ENCODE data around the gene PID1. TPM values are rescaled to one million over a fixed set of nuclear protein-coding genes. Genes with fewer than 3 reads are reported as not detected.

Gene PID1
- total RNA-seq, 1 donor from 2014 or later = 51.4 TPM

DNA sequence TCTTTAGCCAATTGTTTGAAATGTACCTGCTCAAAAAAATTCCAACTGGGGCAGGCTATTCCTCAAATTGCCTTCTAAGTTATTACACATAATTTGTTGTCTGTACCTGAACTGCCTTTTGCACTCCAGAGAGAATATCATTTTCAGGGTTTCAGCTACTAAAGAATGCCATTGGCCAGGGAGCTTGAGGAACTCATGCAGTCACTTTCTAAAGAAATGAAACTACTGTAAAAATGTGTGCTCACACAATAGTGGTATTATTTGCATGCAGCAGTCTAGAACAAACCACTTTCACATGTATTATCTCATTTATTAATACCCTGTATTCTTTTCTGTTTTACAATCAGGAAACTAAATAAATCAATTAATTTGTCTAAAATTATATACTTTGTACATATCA, 152.2 kb downstream of the PID1 start:
- H3K9me3 ChIP-seq = no peaks in the 10 kb centered on the region
- no peak overlapping the region for H3K27ac ChIP-seq
- H3K4me1 ChIP-seq = no peaks in the 10 kb centered on the region
- intact Hi-C loops (cut with DNase I) = no loop called here
- H3K4me3 ChIP-seq = no peak overlapping the region
- no peaks in the 10 kb centered on the region for H3K27me3 ChIP-seq
- no peaks in the 10 kb centered on the region for H3K36me3 ChIP-seq
- DNase-seq = no peak
- no peak for ATAC-seq
- TF ChIP-seq CTCF (IDR thresholded peaks at IDR 0.05) = no peak

DNA sequence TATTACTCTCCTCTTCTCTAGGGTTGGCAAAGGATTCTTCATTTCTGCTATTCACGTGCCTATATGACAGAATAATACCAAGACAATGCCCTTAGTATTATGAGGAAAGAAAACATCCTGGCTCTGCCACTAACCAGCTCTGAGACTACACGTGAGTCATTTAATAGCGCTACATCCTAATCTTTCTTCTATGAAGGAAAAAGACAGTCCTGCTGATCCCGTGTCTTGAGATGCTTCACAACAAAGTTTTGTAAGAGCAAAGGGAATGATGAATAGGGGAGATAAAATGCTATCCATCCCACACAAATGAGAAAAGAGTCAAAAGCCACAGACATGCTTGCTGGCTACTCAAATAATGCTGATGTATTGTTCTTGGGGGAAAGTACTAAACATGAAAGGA, 152.8 kb downstream of the PID1 start:
- ATAC-seq = no peak
- intact Hi-C loops (cut with DNase I) = no loop called here
- TF ChIP-seq CTCF (IDR thresholded peaks at IDR 0.05) = no peak

GRCh38 chr2:229111744-229112143, 159.3 kb downstream of the PID1 start:
- no peaks in the 10 kb centered on the region for H3K9me3 ChIP-seq
- H3K27me3 ChIP-seq = no peaks in the 10 kb centered on the region
- no peak overlapping the region for H3K27ac ChIP-seq
- intact Hi-C loops (cut with DNase I) = no loop called here
- ATAC-seq (no peak), DNase-seq (no peak)
- H3K4me3 ChIP-seq = no peak overlapping the region
- no peaks in the 10 kb centered on the region for H3K36me3 ChIP-seq
- H3K4me1 ChIP-seq = no peaks in the 10 kb centered on the region
- TF ChIP-seq CTCF (IDR thresholded peaks at IDR 0.05) = no peak

More for the DNA sequence above, 152.8 kb downstream of the PID1 start:
- DNase-seq = no peak
- H3K9me3 ChIP-seq = no peaks in the 10 kb centered on the region
- H3K4me3 ChIP-seq = no peak overlapping the region
- no peaks in the 10 kb centered on the region for H3K27me3 ChIP-seq
- H3K4me1 ChIP-seq = no peaks in the 10 kb centered on the region
- no peaks in the 10 kb centered on the region for H3K36me3 ChIP-seq
- H3K27ac ChIP-seq = no peak overlapping the region

DNA sequence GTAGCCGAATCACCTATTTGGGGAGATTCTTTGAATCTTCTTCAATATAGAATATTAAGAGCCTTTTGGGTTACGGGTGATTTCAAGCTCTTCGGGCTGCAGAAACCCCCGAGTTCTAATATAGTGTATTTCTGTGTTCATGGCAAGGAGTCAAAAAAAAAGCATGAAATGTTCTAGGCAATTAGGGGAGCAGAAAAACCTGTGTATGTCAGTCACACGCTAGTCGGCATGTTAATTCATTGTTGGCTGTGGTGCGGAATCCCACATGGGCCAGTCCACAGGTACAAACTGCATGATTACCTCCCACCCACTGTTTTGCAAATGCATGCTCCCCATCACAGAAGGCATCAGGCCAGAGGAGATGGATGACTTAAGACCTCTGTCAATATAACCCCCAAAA, 161.9 kb downstream of the PID1 start:
- no peaks in the 10 kb centered on the region for H3K27me3 ChIP-seq
- no peaks in the 10 kb centered on the region for H3K9me3 ChIP-seq
- no peak for TF ChIP-seq CTCF (IDR thresholded peaks at IDR 0.05)
- no peaks in the 10 kb centered on the region for H3K36me3 ChIP-seq
- no peak overlapping the region for H3K27ac ChIP-seq
- DNase-seq (no peak), ATAC-seq (no peak)
- no peak overlapping the region for H3K4me3 ChIP-seq
- intact Hi-C loops (cut with DNase I) = no loop called here
- no peaks in the 10 kb centered on the region for H3K4me1 ChIP-seq

DNA sequence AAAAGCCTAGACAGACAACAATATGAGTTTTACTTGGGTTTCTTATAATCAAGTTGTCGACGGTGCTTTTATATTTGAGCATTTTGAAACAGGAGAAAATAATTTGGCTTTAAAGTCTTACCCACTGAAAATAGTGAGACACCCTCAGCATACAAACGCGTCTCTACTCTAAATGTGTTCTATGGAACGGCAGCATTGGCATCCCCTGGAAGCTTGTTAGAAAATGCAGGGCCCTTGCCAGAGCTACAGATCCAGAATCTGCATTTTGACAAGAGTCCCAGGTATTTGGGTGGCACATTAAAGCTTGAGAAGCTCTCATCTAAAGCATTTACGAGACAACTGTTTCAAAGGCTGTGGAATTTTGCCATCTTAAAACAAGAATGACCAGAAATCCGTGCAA, 163.5 kb downstream of the PID1 start:
- intact Hi-C loops (cut with DNase I) = no loop called here
- H3K36me3 ChIP-seq = no peaks in the 10 kb centered on the region
- no peaks in the 10 kb centered on the region for H3K4me1 ChIP-seq
- TF ChIP-seq CTCF (IDR thresholded peaks at IDR 0.05) = no peak
- DNase-seq = no peak
- no peak overlapping the region for H3K4me3 ChIP-seq
- no peak overlapping the region for H3K27ac ChIP-seq
- H3K27me3 ChIP-seq = no peaks in the 10 kb centered on the region
- ATAC-seq = no peak
- H3K9me3 ChIP-seq = no peaks in the 10 kb centered on the region

DNA sequence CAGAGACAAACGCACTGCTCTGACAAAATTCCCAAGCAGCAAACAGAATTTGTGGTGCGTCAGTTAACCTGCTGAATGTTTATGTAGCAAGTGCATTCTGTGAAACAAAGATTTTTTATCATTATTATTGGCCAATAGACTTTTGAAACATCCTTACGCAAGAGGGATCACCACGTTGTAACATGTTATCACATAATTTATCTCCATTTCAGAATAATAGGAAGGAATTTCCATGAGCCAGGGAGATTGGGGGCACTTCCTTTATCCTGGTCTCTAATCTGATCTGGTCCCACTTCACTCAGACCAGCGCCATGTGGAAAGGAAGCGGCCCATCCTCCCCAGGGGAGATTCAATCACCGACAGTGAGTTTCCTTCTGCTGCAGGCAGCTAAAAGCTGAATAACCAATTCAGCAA, 166.1 kb downstream of the PID1 start:
- intact Hi-C loops (cut with DNase I) = no loop called here

More for the DNA sequence above, 166.1 kb downstream of the PID1 start:
- Histone ChIP-seq H3K27ac (no peak overlapping the region), H3K4me3 (no peak overlapping the region), H3K4me1 (no peaks in the 10 kb centered on the region), H3K27me3 (no peaks in the 10 kb centered on the region), H3K9me3 (no peaks in the 10 kb centered on the region), H3K36me3 (no peaks in the 10 kb centered on the region)
- no peak for DNase-seq
- ATAC-seq = no peak
- TF ChIP-seq CTCF (IDR thresholded peaks at IDR 0.05) = no peak
